GM19397 (cell line): ENCODE measurements around the gene TSPO.
"Not testable (repeated sequence)": the region's sequence is repeated elsewhere in the genome, so short reads cannot be mapped to it uniquely, and the experiment has no call there.

Source experiments
- ATAC-seq: cut with Tn5 transposase; IDR thresholded peaks from one replicate; pipeline ENCODE4 v1.9.1; 2021; ENCODE audit warnings: mild to moderate bottlenecking, moderate library complexity; ENCODE audit not compliant: unreplicated experiment

The TSPO gene

DNA sequence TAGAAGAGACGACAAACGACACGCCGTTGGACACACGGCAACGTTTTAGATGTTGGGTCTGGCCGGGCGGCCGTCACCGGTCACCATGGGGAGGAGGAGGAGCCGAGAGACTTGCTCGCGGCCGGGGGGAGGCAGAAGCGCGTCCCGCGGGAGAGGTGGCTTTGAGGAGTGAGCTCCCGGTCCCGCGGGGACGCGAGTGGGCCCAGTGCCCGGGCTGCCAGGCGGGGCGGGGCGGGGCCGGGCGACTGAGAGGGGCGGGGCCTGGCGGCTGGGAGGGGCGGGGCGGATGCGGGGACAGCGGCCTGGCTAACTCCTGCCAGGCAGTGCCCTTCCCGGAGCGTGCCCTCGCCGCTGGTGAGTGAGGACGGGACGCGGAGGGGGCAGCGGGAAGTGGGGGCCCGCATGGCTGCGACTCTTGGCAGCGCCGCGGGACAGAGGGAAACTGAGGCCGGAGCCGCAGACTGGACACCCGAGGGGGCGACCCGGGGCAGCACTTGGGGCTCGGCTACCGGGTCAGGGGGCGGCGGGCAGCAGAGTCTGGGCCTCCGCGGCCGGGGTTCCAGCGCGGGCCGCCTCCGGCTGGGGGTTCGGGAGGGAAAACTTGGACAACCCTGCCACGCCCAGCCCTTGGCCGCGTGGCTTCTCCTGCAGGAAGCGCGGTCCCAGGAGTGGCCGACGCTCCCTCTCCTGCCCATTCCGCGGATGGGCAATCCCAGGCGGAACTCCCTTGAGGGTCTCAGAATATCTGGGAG, at the start of gene TSPO:
Gene TSPO, plus strand, starts transcription at position 309 of the 752 bp plus-strand sequence. CDS start 7,680 bp downstream, outside the sequence.
- no peak for ATAC-seq

GRCh38 chr22:43104056-43104625, 47.2 kb upstream of the TSPO start:
- not testable (repeated sequence) for ATAC-seq

DNA sequence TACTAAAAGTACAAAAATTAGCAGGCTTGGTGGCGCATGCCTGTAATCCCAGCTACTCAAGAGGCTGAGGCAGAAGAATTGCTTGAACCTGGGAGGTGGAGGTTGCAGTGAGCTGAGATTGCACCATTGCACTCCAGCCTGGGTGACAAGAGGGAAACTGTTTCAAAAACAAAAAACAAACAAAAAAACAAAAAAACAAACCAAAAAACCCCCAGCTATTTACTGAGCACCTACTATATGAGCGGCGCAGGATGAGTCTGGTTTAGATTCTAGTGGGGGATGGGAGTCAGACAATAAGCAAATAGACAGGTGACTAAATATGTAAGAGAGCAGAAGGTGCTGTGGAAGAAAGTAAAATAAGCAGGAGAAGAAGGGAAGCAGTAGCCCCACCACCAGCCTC, 46.4 kb upstream of the TSPO start:
- ATAC-seq = not testable (repeated sequence)

DNA sequence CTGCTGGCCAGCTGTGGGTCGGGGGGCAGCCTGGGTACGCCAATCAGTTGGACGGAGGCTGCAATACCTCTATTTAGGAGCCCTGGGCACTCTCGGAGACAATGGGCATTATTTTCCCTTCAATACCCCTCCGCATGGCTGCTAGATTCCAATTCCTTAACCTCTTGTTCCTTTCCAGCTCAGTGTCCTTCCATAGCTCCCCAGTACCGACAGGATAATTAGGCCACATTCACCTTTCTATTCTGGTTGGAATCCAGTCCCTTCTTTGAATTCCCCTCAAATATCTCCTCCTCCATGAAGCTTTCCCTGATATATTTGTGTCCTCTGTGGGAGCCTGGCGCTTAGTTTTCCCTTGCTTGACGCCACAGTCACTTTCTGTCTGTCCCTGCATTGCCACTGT, 45.1 kb upstream of the TSPO start:
- ATAC-seq = no peak

DNA sequence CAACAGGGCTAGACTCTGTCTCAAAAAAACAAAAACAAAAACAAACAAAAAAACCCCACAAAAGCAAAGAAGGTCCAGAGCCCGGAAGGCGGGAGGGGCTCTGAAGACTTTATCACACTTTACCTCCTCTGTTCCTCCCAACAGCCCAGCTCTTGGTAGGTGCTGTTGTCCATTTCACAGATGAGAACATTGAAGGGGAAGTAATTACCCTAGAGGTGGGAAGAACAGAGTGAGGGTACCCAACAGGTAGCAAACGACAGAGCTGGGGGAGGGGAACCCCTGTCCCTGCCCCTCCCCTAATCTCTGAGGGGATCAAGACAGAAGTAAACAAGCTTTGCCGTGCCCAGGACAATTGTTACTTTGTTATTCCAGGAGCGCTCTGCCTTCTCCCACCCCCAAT, 41.8 kb upstream of the TSPO start:
- ATAC-seq = no peak

GRCh38 chr22:43109921-43110443, 41.4 kb upstream of the TSPO start:
- ATAC-seq = no peak

- ATAC-seq = no peak
These were observed 40.9 kb upstream of the TSPO start, which contains the start of gene BIK for GRCh38 chr22:43110444-43110926. Gene BIK, plus strand, starts transcription at chr22:43110750. Its CDS starts 13,273 bp downstream, at chr22:43124023.

GRCh38 chr22:43110927-43111623, 40.3 kb upstream of the TSPO start:
- ATAC-seq = no peak

GRCh38 chr22:43113526-43114251, 37.7 kb upstream of the TSPO start:
- no peak for ATAC-seq

- ATAC-seq = no peak
These were observed 36.4 kb upstream of the TSPO start for GRCh38 chr22:43114958-43115357.

GRCh38 chr22:43116932-43117331, 34.4 kb upstream of the TSPO start:
- ATAC-seq = no peak

DNA sequence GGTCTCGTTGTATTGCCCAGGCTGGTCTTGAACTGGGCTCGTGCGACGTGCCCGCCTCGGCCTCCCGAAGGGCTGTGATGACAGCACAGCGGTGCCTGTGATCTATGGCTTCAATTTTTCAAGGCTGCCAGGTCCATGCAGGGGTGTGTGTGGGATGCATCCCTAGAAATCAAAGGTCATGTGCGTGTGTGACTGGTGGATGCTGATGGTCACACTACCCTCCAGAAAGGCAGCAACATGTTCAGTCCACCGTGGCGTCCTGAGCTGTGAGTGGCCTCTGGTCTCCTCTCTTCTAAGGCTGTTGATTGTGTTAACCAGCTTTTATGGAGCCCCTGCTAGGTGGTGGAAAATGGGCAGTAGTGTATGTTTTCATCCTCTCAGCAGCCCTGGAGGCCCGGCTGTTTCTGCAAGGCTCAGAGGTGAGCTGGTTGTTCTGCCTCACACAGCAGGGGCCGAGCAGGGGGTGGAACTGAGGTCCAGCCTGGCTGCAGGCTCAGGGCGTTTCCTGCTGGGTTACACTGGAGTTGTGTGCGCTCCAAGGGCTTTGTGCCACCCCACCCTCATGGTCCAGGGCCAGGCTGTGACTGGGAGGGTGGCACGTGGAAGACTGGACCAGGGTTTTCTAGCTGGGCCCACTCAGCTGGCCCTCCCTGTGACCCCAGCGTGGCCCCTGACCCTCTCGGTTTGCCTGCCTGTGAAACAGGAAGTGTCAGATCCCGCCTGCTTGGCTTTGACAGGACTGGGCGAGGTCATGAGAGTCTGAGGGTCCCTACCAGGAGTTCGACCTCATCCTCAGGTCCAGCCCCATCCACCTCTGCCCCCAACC, 33.1 kb upstream of the TSPO start:
- no peak for ATAC-seq

- peak; percentile 57 for ATAC-seq
These were observed 32.4 kb upstream of the TSPO start for GRCh38 chr22:43118953-43119458.

DNA sequence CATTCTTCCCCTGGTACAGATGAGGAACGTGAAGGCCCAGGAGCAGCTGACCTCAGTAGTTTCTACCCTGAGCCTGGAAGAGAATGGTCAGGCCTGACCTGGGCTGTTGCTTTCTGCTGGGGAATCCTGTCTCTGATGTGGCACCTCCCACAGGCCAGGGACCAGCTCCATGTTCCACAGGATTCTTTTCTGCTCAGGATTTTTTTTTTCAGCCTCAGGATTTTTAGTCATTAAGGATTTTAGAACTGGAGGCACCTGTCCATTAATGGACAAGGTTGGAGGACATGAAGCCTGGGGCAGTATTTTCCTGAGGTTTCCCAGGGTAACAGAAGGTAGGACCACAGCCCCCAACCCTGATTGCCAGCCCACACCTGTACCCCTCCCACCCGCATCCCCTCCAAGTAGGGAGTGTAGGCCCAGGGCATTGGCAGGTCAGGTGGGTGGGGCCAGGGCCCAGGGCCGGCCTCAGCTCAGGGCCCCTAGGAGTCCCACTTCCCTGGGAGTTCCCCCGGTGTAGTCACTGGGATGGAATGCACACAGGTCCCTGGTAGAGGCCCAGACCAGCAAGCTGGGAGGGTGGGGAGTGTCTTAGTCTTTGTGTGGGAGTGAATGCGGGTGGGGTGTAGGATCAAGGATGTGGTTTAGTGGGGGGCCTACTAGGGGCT, 24.7 kb upstream of the TSPO start:
- ATAC-seq = no peak

DNA sequence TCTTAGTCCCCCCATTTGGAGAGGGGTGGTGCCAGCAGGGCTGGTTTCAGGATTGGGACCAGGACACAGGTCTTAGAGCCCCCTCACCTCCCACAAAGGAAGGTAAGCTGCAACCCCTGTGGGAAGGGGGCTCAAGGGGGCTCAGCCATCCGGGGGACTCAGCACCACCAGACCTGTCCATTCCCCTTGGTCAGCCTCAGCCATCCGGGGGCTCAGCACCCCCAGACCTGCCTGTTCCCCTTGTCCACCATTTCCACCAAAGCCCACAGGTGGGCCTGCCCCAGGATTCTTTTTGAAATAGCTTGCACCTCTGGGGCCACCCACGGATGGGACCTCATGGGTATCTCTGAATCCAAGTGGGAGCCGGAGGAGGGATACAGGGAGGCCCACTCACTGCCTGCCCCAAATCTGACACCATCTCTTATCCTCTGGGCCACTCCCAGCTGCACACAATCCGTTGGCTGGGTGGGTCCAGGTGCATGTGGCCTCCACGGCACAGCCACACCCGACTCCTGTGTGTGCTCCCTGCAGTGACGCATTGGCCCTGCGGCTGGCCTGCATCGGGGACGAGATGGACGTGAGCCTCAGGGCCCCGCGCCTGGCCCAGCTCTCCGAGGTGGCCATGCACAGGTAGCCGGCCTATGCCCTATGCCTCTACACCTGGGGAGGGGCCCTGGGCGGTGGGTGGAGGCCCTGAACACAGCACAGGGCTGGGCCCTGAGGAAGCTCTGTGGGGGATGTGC, 24.0 kb upstream of the TSPO start:
- ATAC-seq = no peak

GRCh38 chr22:43128116-43128515, 23.2 kb upstream of the TSPO start:
- ATAC-seq = no peak

DNA sequence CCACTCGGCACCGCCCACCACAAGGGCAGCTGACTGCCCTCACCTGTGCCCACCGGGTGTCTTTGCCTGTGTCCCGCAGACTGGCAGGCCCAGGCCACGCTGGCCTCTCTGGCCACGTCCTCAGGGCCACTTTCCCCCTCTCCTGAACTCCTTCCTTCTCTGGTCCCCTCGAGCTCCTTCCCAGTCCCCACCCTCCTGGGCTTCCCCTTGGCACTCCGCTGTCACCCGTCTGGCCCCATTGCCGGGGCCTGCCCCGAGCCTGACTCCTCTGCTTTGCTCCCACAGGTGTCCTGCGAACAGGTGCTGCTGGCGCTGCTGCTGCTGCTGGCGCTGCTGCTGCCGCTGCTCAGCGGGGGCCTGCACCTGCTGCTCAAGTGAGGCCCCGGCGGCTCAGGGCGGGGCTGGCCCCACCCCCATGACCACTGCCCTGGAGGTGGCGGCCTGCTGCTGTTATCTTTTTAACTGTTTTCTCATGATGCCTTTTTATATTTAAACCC, 22.4 kb upstream of the TSPO start:
- ATAC-seq = no peak
